GM21825 (cell line): Measurements from ENCODE around the gene AMN.

Experiments
- ATAC-seq: cut with Tn5 transposase; IDR thresholded peaks from one replicate; pipeline ENCODE4 v1.9.1; 2021; ENCODE audit warnings: mild to moderate bottlenecking, moderate library complexity; ENCODE audit not compliant: unreplicated experiment

The AMN gene

GRCh38 chr14:102964152-102964730 lies 41.8 kb downstream of the AMN start:
- no peak for ATAC-seq

- no peak for ATAC-seq
Observed at GRCh38 chr14:102965282-102965681, 42.8 kb downstream of the AMN start.

GRCh38 chr14:102965971-102966655 lies 43.6 kb downstream of the AMN start:
- no peak for ATAC-seq

- no peak for ATAC-seq
Observed at GRCh38 chr14:102966681-102967505, 44.4 kb downstream of the AMN start.

- ATAC-seq = no peak
Observed at GRCh38 chr14:102967506-102967795, 45.0 kb downstream of the AMN start.

- ATAC-seq = no peak
Observed at GRCh38 chr14:102968306-102968705, 45.8 kb downstream of the AMN start.

- no peak for ATAC-seq
Observed at GRCh38 chr14:102969060-102969791, 46.8 kb downstream of the AMN start.

- no peak for ATAC-seq
Observed at GRCh38 chr14:102969901-102970300, 47.4 kb downstream of the AMN start.

- ATAC-seq = no peak
Observed at GRCh38 chr14:102970496-102970895, 48.0 kb downstream of the AMN start.

- ATAC-seq = no peak
Observed at GRCh38 chr14:102971314-102971713, 48.9 kb downstream of the AMN start.

- no peak for ATAC-seq
Observed at GRCh38 chr14:102971836-102972606, 49.6 kb downstream of the AMN start.

- ATAC-seq = no peak
Observed at GRCh38 chr14:102973706-102974285, 51.3 kb downstream of the AMN start.

- no peak for ATAC-seq
Observed at GRCh38 chr14:102975662-102976061, 53.2 kb downstream of the AMN start.

GRCh38 chr14:102977475-102977874 lies 55.0 kb downstream of the AMN start:
- no peak for ATAC-seq

- no peak for ATAC-seq
Observed at GRCh38 chr14:102979406-102979805, 56.9 kb downstream of the AMN start.

- ATAC-seq = no peak
Observed at GRCh38 chr14:102980409-102980810, 57.9 kb downstream of the AMN start.
